ENCODE measurements around the gene VCP.

VCP gene

DNA sequence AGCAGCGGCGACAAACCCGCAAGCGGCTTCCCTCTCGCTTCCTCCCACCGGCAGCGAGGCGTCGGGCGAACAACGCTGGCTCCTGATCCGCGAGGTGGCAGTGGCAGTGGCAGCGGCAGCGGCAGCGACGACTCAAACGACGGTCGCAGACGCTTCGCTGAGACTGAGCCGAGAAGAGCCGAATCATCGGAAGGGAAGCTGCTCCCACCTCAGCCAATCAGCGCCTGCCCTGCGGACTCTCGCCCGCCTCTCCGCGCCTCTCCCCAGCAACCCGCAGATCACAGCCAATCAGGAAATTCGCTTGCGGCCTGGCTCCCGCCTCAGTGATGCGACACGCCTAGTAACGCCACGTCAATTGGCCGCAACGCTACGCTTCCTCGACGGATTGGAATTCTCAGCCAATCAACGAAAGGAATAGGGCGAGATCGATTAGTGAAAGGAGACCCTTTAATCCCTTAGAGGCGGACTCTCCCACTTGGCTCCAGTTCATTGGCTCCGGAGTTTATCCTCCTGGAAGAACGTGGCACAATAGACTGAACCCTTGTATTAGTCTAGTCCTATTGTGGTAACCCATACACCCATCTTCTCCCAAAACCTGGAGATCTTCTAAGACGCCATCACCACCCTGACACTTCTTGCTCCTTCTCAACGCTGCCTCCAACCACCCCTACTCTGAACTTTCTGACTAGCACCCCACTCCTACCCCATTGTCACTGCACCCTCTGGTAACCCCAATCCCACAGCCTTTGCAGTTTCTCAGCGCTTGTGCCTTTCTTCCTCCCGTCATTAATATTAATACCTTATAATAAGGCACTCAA, at the start of gene VCP:
TSS of gene VCP (minus strand) at position 165 of the 818 bp plus-strand sequence. CDS start 272 bp downstream, outside the sequence.
- peak; percentile 98 for DNase-seq

DNA sequence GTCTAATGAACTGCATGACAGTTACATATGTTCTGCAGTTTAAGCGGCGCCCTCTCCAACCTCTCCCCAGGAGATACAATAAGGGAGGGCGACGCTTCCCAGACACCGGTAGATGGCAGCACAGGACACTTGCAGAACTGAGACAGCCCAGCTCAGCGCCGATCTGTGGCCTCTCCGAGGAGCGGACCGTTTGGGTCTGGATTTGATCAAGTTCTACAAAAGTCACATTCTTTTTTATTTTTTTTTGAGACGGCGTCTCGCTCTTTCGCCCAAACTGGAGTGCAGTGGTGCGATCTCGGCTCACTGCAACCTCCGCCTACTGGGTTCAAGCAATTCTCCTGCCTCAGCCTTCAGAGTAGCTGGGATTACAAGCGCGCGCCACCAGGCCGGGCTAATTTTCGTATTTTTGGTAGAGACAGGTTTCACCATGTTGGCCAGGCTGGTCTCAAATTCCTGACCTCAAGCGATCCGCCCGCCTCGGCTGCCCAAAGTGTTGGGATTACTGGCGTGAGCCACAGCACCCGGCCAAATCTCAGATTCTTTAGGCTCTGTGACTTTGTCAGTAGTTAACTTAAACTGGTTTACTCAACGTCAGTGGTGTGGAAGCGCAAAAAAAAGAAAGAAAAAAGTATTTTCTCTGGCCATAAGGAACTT, 44.6 kb upstream of the VCP start:
- DNase-seq, result peak; percentile 86

DNA sequence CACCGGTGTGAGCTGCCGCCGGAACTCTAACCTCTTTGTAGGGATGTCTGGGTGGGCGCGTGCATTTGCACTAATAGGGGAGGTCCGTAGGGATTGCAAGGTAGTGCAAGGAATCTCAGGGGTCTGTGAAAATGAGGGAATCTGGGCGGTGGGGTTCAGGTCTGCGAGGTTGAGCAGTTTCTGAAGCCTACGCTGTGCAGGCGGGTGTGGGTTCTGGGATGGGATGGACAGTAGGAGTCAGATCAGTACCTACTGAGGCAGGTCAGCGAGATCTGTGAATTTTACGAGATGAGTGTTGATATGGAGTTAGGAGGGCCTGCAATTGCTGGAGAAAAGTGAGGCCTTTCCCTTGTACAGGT, 44.1 kb upstream of the VCP start:
- no peak for DNase-seq

GRCh38 chr9:35115680-35116538, 43.5 kb upstream of the VCP start, which contains the start of gene ATOSB:
Gene ATOSB (minus strand): TSS chr9:35115862. CDS start chr9:35108274, 7,588 bp downstream.
- DNase-seq, result peak; percentile 92

DNA sequence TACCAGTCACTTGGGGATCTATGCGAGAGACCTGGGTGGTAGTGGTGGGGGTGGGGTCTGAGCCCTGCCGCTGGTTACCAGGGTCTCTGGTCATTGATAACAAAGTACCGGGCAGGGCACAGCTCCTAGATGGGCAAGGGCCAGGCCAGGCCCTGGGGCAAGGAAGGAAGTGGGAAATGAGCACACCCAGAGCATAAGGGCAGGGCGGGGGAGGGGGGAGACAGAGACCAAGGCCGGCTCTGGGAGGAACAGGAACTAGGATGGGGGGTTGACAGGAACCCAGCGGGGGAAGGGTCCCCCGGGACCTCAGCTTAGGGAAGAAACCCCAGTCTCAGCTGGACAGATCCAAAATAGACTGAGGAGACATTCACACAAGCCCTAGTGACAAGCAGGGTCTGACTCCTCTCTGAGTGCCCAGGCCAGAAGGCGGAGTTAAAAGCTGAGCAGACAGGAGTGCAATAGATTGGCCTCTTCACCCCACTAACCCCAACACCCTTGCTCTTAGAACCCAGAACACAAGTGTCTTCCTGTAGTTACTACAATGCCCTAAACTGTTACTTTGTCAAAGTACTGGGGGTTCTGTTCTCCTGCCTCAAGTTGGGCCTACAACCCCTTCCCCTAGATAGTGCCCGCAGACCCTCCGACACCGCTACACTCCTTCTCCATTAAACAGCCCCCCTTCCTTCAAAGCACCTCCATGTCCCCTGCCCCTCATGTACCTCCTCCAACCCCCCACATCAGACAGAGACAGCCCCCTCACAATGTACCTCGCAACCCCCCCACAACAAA, 42.6 kb upstream of the VCP start:
- peak; percentile 19 for DNase-seq

GRCh38 chr9:35114113-35114839, 41.9 kb upstream of the VCP start:
- DNase-seq, result peak; percentile 47

DNA sequence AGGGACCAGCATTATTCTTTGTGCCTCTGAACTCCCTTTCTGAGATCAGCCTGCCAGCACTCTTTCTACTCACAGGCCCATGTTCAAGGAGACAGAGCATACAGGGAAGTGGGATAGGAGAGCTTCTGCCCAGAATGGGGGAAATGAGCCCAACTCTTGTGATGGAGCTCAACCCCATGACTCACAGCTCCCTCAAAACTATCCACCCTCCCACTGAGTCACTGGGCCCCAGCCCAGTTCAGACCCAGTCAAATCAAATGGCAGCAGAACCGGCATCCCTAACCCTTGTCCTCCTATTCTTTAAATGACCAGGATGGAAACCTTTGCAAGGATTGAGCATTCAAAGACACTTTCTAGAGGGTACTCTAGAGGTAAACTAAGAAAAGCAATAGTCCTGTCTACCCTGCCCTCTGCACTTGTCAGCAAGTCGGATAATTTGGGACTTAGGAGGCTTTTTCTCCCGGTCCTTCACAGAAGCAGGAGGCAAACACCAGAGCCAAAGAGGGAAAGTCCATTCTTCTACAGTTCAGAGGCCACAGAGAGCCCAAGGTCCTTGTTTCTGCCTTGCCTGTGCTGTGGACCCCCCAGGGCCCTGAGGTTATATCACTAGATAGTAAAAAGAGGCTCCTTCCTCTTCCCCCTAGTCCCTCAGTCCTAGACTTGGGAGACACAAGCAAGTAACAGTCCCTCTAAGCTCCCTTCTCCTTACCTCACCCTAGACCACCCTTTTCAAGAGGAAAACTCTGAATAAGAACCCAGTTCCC, 40.0 kb upstream of the VCP start:
- DNase-seq, result no peak

GRCh38 chr9:35111001-35111933, 38.8 kb upstream of the VCP start:
- peak; percentile 96 for DNase-seq

GRCh38 chr9:35110327-35110761, 37.9 kb upstream of the VCP start:
- no peak for DNase-seq

DNA sequence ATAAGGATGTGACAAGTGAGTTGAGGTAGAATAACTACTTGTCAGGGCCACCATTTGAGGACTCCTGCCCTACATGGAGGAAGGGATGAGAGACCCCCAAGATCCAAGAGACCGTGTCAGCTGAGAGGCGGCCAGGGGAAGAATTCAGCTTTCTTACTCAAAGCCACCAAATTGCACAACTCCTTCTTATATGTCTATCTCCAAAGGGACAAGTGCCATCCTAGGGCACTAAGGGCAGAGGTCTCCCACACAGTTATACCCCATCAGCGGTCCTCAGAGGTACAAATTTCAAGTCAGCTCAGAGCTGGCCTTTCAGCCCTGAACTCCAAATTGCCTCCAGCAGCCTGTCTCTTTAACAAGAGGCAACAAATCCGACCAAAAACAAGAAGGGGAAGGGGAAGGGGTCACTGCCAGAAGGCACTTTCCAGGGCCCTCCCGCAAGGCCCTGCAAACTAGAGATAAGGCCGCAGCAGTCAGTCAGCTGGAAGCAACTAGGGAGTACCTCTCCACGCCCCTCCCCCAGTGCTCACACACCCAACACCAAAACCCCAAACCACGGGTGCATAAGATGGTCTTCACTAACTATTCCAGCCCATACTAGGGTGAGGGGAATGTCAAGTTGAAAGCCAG, 36.6 kb upstream of the VCP start:
- DNase-seq, result no peak

GRCh38 chr9:35108461-35108860, 36.0 kb upstream of the VCP start:
- DNase-seq, result no peak

DNA sequence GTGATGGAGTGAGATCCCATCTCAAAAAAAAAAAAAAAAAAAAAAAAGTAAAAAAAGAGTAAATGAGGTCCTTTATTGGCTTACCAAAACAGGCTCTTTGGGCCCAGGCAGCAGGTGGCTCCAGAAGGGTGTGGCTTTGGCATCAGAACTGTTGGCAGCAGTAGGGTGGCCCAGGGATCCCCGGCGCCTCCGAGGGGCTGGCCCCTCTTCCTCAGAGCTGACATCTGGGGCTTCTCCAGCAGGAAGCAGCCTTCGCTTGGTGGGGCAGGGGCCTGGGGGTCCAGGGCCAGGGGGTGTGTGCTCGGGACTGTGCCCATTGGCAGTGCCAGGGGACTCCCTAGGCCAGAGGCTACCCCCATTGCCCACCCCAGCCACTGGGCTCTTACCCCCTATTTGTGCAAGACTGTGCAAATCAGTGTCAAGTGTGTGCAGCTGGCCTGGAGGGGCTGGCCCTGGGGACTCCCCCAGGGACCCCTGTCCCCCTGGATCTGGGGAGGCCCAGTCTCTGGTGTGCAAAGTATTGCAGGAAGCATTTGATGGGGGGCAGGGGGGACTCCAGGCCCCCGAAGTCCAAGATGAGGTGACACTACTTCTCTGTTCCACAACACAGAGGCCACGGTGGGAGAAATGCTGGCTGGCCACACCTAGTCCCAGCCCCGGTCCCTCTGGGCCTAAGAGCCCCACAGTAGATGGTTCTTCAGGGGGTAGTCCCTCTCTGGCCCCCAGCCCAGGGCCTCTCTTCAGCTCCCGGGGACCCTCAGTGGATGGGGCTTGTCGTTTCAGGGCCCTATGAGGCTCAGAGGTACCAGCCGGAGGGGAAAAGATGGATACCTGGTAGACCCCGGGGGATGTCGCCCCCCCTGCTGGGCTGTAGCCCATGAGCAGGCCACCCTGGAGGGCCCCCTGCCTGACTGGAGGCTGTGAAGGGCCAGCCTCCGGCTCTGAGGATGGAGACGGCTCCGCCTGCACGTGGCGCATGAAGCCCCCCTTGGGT, 35.2 kb upstream of the VCP start:
- no peak for DNase-seq

- no peak for DNase-seq
Observed at GRCh38 chr9:35106343-35106730, 33.9 kb upstream of the VCP start.

DNA sequence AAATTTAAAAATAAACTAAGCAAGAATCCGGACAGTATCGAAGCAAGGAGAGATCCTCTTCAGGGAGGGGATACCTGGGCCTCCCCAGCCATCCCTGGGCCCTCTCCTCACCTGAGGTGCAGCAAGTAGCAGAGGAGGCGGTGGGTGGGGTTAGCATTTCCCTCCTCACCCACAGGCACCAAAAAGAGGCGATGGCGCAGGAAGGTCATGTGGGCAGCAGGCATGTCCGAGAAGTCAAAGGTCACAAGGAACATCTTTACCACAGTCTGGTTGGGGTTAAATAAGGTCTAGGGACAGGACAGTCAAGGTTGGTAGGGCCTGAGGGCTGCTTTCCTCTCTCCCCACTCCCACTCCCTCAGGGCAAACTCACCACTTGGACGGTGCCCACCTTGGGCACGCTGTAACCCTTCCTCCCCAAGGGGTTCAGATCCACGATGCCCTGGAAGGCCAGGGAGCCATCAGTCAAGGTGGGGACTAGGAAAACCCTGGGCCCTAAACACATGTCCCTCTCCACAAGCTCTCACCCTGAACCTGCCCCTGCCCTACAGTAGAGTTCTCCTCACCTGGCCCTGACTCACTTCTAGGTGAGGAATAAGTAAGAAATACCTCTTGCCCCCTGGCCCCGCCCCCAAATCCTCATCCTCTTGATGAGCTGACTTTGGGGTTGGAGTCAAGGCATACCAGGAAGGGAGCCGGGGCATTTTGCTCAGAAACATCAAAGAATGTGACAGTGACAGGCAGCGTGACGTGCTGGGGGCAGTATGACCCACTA, 33.3 kb upstream of the VCP start:
- DNase-seq, result no peak

DNA sequence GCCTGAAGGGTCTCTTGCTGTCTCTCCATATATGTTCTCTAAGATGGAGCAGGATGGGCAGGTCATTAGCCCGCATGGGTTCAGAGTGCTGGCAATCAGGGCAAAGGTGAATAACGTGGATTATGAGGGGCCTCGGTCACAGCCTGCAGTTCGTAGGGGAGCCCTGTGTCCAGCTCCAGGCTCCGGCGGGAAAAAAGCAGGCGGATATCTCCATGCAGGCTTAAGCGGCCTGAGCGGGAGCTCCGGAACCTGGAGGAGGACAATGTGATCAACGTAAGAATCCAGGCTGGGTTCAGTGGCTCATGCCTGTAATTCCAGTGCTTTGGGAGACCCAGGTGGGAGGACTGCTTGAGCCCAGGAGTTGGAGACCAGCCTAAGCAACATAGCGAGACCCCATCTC, 32.7 kb upstream of the VCP start:
- no peak for DNase-seq

- DNase-seq, result no peak
Observed at GRCh38 chr9:35104586-35104985, 32.2 kb upstream of the VCP start.

DNA sequence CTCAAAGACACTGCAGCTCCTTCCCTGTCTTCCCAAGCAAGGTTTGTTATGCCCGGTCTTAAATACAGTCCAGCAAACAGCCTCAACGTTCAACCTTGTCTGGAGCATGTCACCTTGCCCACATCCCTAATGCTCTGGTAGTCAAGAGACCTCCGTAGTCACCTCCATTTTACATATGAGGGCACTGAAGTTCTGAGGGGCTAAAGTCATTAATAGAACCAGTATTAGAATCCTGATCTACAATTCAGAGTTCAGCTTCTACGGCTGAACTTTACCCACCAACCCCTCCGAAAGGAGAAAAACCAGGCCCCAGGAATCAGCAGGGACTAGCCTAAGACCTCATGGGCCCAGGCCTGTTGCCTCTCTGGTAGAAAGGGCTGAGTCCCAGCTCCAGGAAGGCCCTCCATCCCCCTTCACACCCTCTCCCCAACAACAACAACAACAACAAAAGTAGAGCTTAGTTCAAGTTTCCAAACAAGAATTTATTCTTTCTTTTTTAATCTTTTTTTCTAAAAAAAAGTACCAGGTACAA, 31.3 kb upstream of the VCP start:
- DNase-seq, result no peak

All from activated naive CD4-positive, alpha-beta T cell treated with anti-CD3 and anti-CD28 coated beads, Interleukin-2, amount 50 U/mL, for 16 hours (primary cell).